HG02763 (cell line): Measurements from ENCODE around the gene ARHGAP27.
"Not testable (repeated sequence)": the region's sequence is repeated elsewhere in the genome, so short reads cannot be mapped to it uniquely, and the experiment has no call there.

Source experiments
- ATAC-seq: cut with Tn5 transposase; IDR thresholded peaks from one replicate; pipeline ENCODE4 v1.9.1; 2021; ENCODE audit warnings: mild to moderate bottlenecking, moderate library complexity; ENCODE audit not compliant: unreplicated experiment

ARHGAP27 gene

GRCh38 chr17:45432405-45433158, at the start of gene ARHGAP27:
ARHGAP27 (minus strand) TSS chr17:45432870; CDS start chr17:45430279, 2,591 bp downstream.
- no peak for ATAC-seq

GRCh38 chr17:45482317-45482716, 49.6 kb upstream of the ARHGAP27 start:
- ATAC-seq = not testable (repeated sequence)

GRCh38 chr17:45475436-45475835, 42.8 kb upstream of the ARHGAP27 start:
- ATAC-seq = not testable (repeated sequence)

GRCh38 chr17:45472249-45472648, 39.6 kb upstream of the ARHGAP27 start:
- ATAC-seq = not testable (repeated sequence)

GRCh38 chr17:45469204-45469563, 36.5 kb upstream of the ARHGAP27 start:
- not testable (repeated sequence) for ATAC-seq

- ATAC-seq = not testable (repeated sequence)
Observed at GRCh38 chr17:45468293-45469203, 35.9 kb upstream of the ARHGAP27 start.

- peak; percentile 68 for ATAC-seq
Observed at GRCh38 chr17:45461524-45462327, 29.1 kb upstream of the ARHGAP27 start.

- not testable (repeated sequence) for ATAC-seq
Observed at GRCh38 chr17:45460422-45460821, 27.8 kb upstream of the ARHGAP27 start.

GRCh38 chr17:45454341-45454740, 21.7 kb upstream of the ARHGAP27 start:
- not testable (repeated sequence) for ATAC-seq

GRCh38 chr17:45453731-45454130, 21.1 kb upstream of the ARHGAP27 start:
- not testable (repeated sequence) for ATAC-seq

GRCh38 chr17:45453225-45453534, 20.5 kb upstream of the ARHGAP27 start:
- ATAC-seq = not testable (repeated sequence)

- not testable (repeated sequence) for ATAC-seq
Observed at GRCh38 chr17:45452329-45453224, 19.9 kb upstream of the ARHGAP27 start.

GRCh38 chr17:45451660-45452059, 19.0 kb upstream of the ARHGAP27 start:
- ATAC-seq = not testable (repeated sequence)

GRCh38 chr17:45451131-45451530, 18.5 kb upstream of the ARHGAP27 start:
- no peak for ATAC-seq

GRCh38 chr17:45449708-45450329, 17.1 kb upstream of the ARHGAP27 start:
- not testable (repeated sequence) for ATAC-seq

GRCh38 chr17:45449260-45449659, 16.6 kb upstream of the ARHGAP27 start:
- ATAC-seq = not testable (repeated sequence)

- ATAC-seq = not testable (repeated sequence)
Observed at GRCh38 chr17:45448483-45448882, 15.8 kb upstream of the ARHGAP27 start.

GRCh38 chr17:45448066-45448465, 15.4 kb upstream of the ARHGAP27 start:
- not testable (repeated sequence) for ATAC-seq

- ATAC-seq = not testable (repeated sequence)
Observed at GRCh38 chr17:45447650-45448049, 15.0 kb upstream of the ARHGAP27 start.
